Daoy (cell line): ENCODE measurements around the gene FNDC11. TPM values are rescaled to one million over a fixed set of nuclear protein-coding genes. Genes with fewer than 3 reads are reported as not detected.
"Not testable (repeated sequence)": the region's sequence is repeated elsewhere in the genome, so short reads cannot be mapped to it uniquely, and the experiment has no call there.

Experiments
- DNase-seq: peaks from one replicate; pipeline ENCODE4 v3.0.0-alpha.2; 2015; ENCODE audit warnings: low read depth
- total RNA-seq: library from RNA; depleted of rRNA; stranded (reverse); fragments of >200 nt; shearing (Covaris generic); gene quantifications from 2 replicates; pipeline ENCODE4 v1.2.3, GENCODE V29; 2014; rRNA removed

FNDC11 gene
- total RNA-seq, 1 experiment from 2014 or later = not detected

DNA sequence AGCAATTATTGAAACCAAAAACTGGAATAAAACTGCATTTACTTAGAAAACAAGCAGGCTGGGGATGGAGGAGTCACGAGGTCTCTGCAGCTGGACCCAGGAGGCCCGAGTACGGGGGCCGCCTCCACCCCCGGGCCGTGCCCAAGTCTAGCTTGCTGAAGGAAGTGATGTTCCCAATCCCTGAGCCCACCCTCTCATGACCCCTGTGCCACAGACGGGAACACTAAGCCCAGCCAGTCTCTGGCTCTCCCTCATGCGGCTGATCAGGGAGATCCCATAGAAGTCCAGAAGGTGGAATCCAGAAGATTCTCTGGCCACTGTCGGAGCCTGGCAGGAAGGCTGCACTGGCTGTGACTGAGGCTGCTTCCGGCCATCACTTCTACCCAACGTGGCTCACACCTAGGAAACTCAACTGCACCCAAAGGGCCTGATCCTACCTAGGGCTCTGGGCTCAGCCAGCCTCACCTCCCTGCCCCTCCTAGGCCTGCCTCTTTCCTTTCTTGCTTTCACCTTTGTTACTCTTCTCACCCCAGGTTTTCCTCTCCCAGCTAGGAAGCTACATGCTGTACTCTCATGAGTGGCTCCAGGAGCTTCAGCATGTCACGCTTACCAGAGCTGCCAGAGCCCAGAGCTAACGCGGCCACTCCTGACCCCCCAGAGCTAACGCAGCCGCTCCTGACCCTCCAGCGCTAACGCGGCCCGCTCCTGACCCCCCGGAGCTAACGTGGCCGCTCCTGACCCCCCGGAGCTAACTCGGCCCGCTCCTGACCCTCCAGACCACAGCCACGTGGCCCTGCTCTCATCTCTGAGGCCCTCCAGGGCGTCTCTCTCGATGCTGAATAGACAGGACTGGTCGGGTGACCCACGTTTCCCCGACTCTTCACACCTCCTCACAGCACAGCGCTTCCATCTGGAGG is 44.8 kb downstream of the FNDC11 start:
- no peak for DNase-seq

DNA sequence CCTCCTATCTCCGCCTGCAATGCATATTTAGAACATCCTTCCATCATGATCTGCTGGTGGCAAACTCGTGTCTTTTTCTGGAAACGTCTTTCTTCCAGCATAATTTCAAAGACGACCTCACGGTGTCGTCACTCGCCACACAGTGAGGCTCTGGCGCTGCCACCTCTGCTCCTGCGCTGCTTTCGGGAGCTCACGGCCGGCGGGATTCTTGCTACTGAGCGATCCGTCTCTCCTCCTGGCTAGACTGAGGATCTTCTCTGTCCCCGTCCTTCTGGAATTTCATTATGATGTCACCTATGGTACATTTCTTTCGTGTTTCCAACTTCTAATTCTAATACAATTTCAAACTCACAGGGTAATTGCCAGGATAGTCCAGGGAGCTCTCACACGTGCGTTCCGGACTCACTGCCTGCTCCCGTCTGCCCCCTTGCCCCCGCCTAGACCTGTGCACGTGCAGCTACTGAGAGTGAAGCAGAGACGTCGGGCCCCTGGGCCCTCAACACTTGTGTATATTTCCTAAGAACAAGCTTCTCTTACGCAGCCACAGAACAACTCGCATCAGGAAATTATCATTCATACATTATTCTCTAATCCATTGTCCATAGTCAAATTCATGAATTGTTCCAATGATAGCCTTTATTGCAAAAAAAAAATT is 45.6 kb downstream of the FNDC11 start:
- no peak for DNase-seq

- DNase-seq = not testable (repeated sequence)
Measured at GRCh38 chr20:63601679-63602078, 47.7 kb downstream of the FNDC11 start.

DNA sequence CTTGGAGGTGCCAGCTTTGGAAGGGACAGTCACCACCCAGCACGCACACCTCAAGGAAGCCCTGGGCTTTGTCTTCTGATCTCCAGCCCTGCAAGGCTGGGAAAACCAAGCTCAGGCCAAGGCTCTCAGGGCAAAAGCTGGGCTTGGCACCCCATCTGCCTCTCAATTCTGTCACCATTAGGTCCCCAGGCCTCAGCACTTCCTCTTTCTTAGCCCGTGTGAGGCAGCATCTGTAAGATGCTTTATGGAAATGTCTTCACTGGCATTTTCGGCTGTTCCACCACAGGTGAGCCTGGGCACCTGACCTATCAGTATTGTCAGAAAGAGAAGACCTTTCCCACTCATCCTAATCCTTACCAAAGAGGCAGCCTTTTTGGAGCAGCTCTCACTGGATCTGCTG is 48.4 kb downstream of the FNDC11 start:
- no peak for DNase-seq

Other genes starting within 250 kb of the FNDC11 start
- gene CHRNA4, start 192.8 kb upstream of the FNDC11 start, total RNA-seq = not detected in 2 replicates
- 0.17 TPM in 1 of 2 replicates, not detected in the other for gene KCNQ2, start 81.5 kb upstream of the FNDC11 start, total RNA-seq
- 3.9 and 6.4 TPM in 2 replicates for gene EEF1A2, start 55.1 kb upstream of the FNDC11 start, total RNA-seq
- 30.6 and 39.0 TPM in 2 replicates for gene PPDPF, start 33.4 kb upstream of the FNDC11 start, total RNA-seq
- gene PTK6, start 16.8 kb upstream of the FNDC11 start, total RNA-seq = not detected in 2 replicates
- not detected in 2 replicates for gene SRMS, start 6.4 kb upstream of the FNDC11 start, total RNA-seq
- gene HELZ2, start 20.1 kb downstream of the FNDC11 start, total RNA-seq = 19.2 and 19.3 TPM in 2 replicates
- 6.2 and 7.6 TPM in 2 replicates for gene GMEB2, start 72.9 kb downstream of the FNDC11 start, total RNA-seq
- 18.5 and 23.3 TPM in 2 replicates for gene STMN3, start 99.3 kb downstream of the FNDC11 start, total RNA-seq
- gene RTEL1, start 104.2 kb downstream of the FNDC11 start, total RNA-seq = 11.4 and 26.0 TPM in 2 replicates
- gene TNFRSF6B, start 142.5 kb downstream of the FNDC11 start, total RNA-seq = 12.6 and 14.7 TPM in 2 replicates
- 25.1 and 28.2 TPM in 2 replicates for gene ARFRP1, start 153.8 kb downstream of the FNDC11 start, total RNA-seq
- gene ZGPAT, start 153.9 kb downstream of the FNDC11 start, total RNA-seq = 18.7 and 29.2 TPM in 2 replicates
- gene LIME1, start 182.5 kb downstream of the FNDC11 start, total RNA-seq = 2.4 and 3.6 TPM in 2 replicates
- 6.6 and 14.6 TPM in 2 replicates for gene SLC2A4RG, start 185.6 kb downstream of the FNDC11 start, total RNA-seq